Neural progenitor cell (in vitro differentiated cells): Measurements from ENCODE around the gene PACSIN2. TPM values are rescaled to one million over a fixed set of nuclear protein-coding genes. Genes with fewer than 3 reads are reported as not detected.
"Not testable (repeated sequence)": the region's sequence is repeated elsewhere in the genome, so short reads cannot be mapped to it uniquely, and the experiment has no call there.

Source experiments
- DNase-seq: peaks from one replicate; pipeline ENCODE4 v3.0.0-alpha.2; 2016; ENCODE audit warnings: low spot score
- H2AFZ ChIP-seq: fragments of 200-600 bp; sonication (generic); replicated peaks from 2 replicates; pipeline ENCODE4 v1.6.1; 2016; ENCODE audit warnings: antibody characterized with exemption
- H3F3A ChIP-seq: fragments of 200-600 bp; sonication (generic); 2 replicates; pipeline ENCODE4 v1.6.1; 2016; ENCODE audit warnings: antibody characterized with exemption, low read depth
- H3K27ac ChIP-seq: fragments of 200-600 bp; sonication (generic); 2 replicates; pipeline ENCODE4 v1.5.1; 2016; ENCODE audit warnings: mild to moderate bottlenecking
- H3K27me3 ChIP-seq: fragments of 200-600 bp; sonication (generic); 2 replicates; pipeline ENCODE4 v1.6.1; 2016; ENCODE audit warnings: mild to moderate bottlenecking, moderate library complexity
- H3K36me3 ChIP-seq: fragments of 200-600 bp; sonication (generic); 2 replicates; pipeline ENCODE4 v1.5.1; 2016
- H3K4me1 ChIP-seq: fragments of 200-600 bp; sonication (generic); 2 replicates; pipeline ENCODE4 v1.6.1; 2016; ENCODE audit warnings: mixed run types
- H3K4me2 ChIP-seq: fragments of 200-600 bp; sonication (generic); 2 replicates; pipeline ENCODE4 v1.6.1; 2016
- H3K4me3 ChIP-seq: fragments of 200-600 bp; sonication (generic); 2 replicates; pipeline ENCODE4 v1.5.1; 2016
- H3K79me2 ChIP-seq: fragments of 200-600 bp; sonication (generic); 2 replicates; pipeline ENCODE4 v1.6.1; 2016; ENCODE audit warnings: low read depth
- H3K9ac ChIP-seq: fragments of 200-600 bp; sonication (generic); 2 replicates; pipeline ENCODE4 v1.6.1; 2016
- H3K9me3 ChIP-seq: fragments of 200-600 bp; sonication (generic); 2 replicates; pipeline ENCODE4 v1.5.1; 2016; ENCODE audit warnings: low read depth
- H4K20me1 ChIP-seq: fragments of 200-600 bp; sonication (generic); 2 replicates; pipeline ENCODE4 v1.6.1; 2016; ENCODE audit warnings: low read depth
- H3K27ac Mint-ChIP-seq: 3 replicates; pipeline ENCODE4 v1.8.0; 2021; ENCODE audit warnings: mixed read lengths
- H3K27me3 Mint-ChIP-seq: 2 replicates; pipeline ENCODE4 v1.8.0; 2022; ENCODE audit warnings: low read depth, mild to moderate bottlenecking, inconsistent platforms, moderate library complexity, mixed read lengths; ENCODE audit not compliant: insufficient read depth
- H3K36me3 Mint-ChIP-seq: 3 replicates; pipeline ENCODE4 v1.8.0; 2021; ENCODE audit warnings: mixed read lengths
- H3K4me1 Mint-ChIP-seq: 3 replicates; pipeline ENCODE4 v1.8.0; 2021; ENCODE audit warnings: mixed read lengths
- H3K4me3 Mint-ChIP-seq: 3 replicates; pipeline ENCODE4 v1.8.0; 2021; ENCODE audit warnings: mild to moderate bottlenecking, moderate library complexity, mixed read lengths
- H3K9me3 Mint-ChIP-seq: 3 replicates; pipeline ENCODE4 v1.8.0; 2020; ENCODE audit warnings: mixed read lengths
- CTCF ChIP-seq: fragments of 200-600 bp; sonication (generic); IDR thresholded peaks from 2 replicates; pipeline ENCODE4 v1.5.1; 2017; ENCODE audit warnings: antibody characterized with exemption, mild to moderate bottlenecking
- EZH2 ChIP-seq: fragments of 200-600 bp; sonication (generic); IDR thresholded peaks from 2 replicates; pipeline ENCODE4 v1.6.1; 2017; ENCODE audit warnings: antibody characterized with exemption, mild to moderate bottlenecking, moderate library complexity
- EZH2phosphoT487 ChIP-seq: fragments of 200-600 bp; sonication (generic); IDR thresholded peaks from 2 replicates; pipeline ENCODE4 v1.6.1; 2017; ENCODE audit warnings: antibody characterized with exemption
- total RNA-seq: library from RNA; depleted of rRNA; stranded (reverse); fragments of >200 nt; gene quantifications from 2 replicates; pipeline ENCODE4 v1.2.3, GENCODE V29; 2015; ENCODE audit warnings: low replicate concordance

PACSIN2 gene
- total RNA-seq, 1 donor from 2014 or later, result 38.1 TPM

DNA sequence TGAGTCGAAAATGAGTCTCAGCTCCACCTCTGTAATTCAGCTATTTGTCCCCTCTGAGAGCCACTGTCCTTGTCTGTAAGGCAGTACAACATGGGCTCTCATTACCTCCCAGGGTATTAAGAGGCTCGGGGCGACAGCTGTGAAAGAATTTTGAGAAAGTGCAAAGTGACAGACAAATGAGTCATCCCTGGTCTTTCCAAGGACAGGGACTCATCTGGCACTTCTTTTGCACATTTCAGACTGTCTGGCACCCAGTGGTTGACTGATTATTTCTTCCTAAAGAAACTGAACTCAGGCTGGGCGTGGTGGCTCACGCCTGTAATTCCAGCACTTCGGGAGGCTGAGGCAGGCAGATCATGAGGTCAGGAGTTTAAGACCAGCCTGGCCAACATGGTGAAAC, 95.8 kb downstream of the PACSIN2 start:
- Histone ChIP-seq H3K4me1 (peaks cover 11% of the 10 kb centered on the region), H3F3A (no peaks in the 10 kb centered on the region), H3K9me3 (no peaks in the 10 kb centered on the region), H3K4me3 (no peak overlapping the region), H3K79me2 (peaks cover 70% of the 10 kb centered on the region), H3K36me3 (no peaks in the 10 kb centered on the region), H4K20me1 (peaks cover 55% of the 10 kb centered on the region), H3K27me3 (no peaks in the 10 kb centered on the region), H3K4me2 (no peak overlapping the region), H3K9ac (no peak overlapping the region), H3K27ac (no peak overlapping the region), H2AFZ (no peak overlapping the region)
- H3K4me1 Mint-ChIP-seq, result peaks cover 34% of the 10 kb centered on the region
- no peak for DNase-seq
- no peak overlapping the region for H3K27ac Mint-ChIP-seq
- H3K9me3 Mint-ChIP-seq, result no peaks in the 10 kb centered on the region
- no peak overlapping the region for H3K4me3 Mint-ChIP-seq
- H3K36me3 Mint-ChIP-seq, result peaks cover 3% of the 10 kb centered on the region
- no peak for TF ChIP-seq EZH2
- TF ChIP-seq CTCF, result no peak
- no peak for TF ChIP-seq EZH2phosphoT487
- peaks cover 5% of the 10 kb centered on the region for H3K27me3 Mint-ChIP-seq

GRCh38 chr22:42918500-42918899, 96.4 kb downstream of the PACSIN2 start:
- Histone ChIP-seq H2AFZ (no peak overlapping the region), H3K9me3 (no peaks in the 10 kb centered on the region), H3K27ac (no peak overlapping the region), H3K4me3 (no peak overlapping the region), H3K4me2 (no peak overlapping the region), H3K4me1 (peaks cover 11% of the 10 kb centered on the region), H3K79me2 (peaks cover 77% of the 10 kb centered on the region), H4K20me1 (peaks cover 59% of the 10 kb centered on the region), H3K36me3 (no peaks in the 10 kb centered on the region), H3F3A (no peaks in the 10 kb centered on the region), H3K9ac (no peak overlapping the region), H3K27me3 (no peaks in the 10 kb centered on the region)
- no peak for DNase-seq
- no peak overlapping the region for H3K4me3 Mint-ChIP-seq
- H3K4me1 Mint-ChIP-seq, result peaks cover 31% of the 10 kb centered on the region
- no peaks in the 10 kb centered on the region for H3K9me3 Mint-ChIP-seq
- no peak for TF ChIP-seq EZH2phosphoT487
- no peak for TF ChIP-seq EZH2
- no peak for TF ChIP-seq CTCF
- H3K27ac Mint-ChIP-seq, result no peak overlapping the region
- peaks cover 5% of the 10 kb centered on the region for H3K27me3 Mint-ChIP-seq
- H3K36me3 Mint-ChIP-seq, result peaks cover 3% of the 10 kb centered on the region

DNA sequence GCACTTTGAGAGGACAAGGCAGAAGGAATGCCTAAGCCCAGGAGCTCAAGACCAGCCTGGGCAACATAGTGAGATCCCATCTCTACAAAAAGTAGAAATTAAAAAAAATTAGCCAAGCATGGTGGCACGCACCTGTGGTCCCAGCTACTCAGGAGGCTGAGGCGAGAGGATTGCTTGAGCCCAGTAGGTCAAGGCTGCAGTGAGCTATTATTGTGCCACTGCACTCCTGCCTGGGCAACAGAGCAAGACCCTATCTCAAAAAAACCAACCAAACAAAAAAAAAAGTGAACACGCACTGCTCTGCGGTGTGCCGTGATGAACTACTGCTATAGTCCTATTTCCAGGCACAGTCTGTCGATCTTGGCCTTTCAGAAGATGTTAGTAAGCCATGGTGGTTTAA, 97.6 kb downstream of the PACSIN2 start:
- peaks cover 70% of the 10 kb centered on the region for H4K20me1 ChIP-seq
- H3K36me3 ChIP-seq, H3K9ac ChIP-seq, H2AFZ ChIP-seq, H3K27me3 Mint-ChIP-seq, H3K9me3 Mint-ChIP-seq, H3K9me3 ChIP-seq, H3K4me2 ChIP-seq, H3K4me3 ChIP-seq, H3K27ac ChIP-seq, DNase-seq, H3K36me3 Mint-ChIP-seq, H3F3A ChIP-seq, H3K27me3 ChIP-seq, H3K27ac Mint-ChIP-seq, H3K4me3 Mint-ChIP-seq: not testable (repeated sequence)
- peaks cover 23% of the 10 kb centered on the region for H3K4me1 Mint-ChIP-seq
- H3K79me2 ChIP-seq, result peaks cover 83% of the 10 kb centered on the region
- H3K4me1 ChIP-seq, result peaks cover 11% of the 10 kb centered on the region

DNA sequence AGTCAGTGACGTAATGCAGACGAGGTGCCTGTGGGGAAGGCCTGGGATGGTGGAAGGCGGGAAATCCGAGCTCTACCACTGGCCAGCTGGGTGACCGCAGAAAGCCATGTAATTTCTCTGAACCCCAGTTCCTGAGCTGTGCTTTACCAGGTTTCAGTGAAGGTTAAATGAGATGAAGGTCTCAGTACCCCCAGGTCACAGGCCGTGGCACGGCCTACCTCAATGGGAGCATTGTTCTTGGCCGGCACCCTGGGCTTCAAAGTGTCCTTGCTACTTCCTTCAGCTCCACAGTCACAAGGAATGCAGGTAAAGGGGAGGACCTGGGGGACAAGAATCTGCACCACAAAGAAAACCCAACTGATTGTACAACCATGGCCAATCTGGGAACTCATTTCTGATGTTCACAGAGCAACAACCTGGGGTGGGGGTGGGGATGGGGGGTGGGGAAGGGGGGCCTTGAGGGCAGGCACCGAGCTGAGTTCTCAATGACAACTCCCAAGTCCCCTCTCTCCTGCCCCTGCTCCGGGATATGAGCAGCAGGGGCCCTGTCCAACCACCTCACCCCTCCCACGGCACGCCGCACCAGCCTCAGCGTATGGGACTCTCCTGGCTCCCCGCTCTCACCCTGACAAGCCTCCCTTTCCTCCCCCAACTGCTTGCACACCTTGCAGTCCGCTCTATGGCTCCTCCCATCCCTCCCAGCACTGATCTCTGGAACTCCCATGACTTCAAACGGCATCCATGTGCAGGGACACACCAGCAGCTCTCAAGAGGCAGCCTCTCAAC, 98.8 kb downstream of the PACSIN2 start:
- Histone ChIP-seq H3K4me2 (peak overlapping the region; percentile 2), H3K4me3 (no peak overlapping the region), H3F3A (no peaks in the 10 kb centered on the region), H3K79me2 (peaks cover 76% of the 10 kb centered on the region), H3K9me3 (no peaks in the 10 kb centered on the region), H3K36me3 (no peaks in the 10 kb centered on the region), H4K20me1 (peaks cover 73% of the 10 kb centered on the region), H3K9ac (no peak overlapping the region), H3K27me3 (no peaks in the 10 kb centered on the region), H3K4me1 (peaks cover 11% of the 10 kb centered on the region), H3K27ac (no peak overlapping the region), H2AFZ (no peak overlapping the region)
- Mint-ChIP-seq H3K36me3 (peaks cover 9% of the 10 kb centered on the region), H3K9me3 (no peaks in the 10 kb centered on the region), H3K4me3 (no peak overlapping the region), H3K27ac (peak overlapping the region; percentile 34), H3K27me3 (peaks cover 6% of the 10 kb centered on the region), H3K4me1 (peaks cover 20% of the 10 kb centered on the region)
- peak; percentile 16 for DNase-seq
- no peak for TF ChIP-seq EZH2phosphoT487
- TF ChIP-seq EZH2, result no peak
- TF ChIP-seq CTCF, result no peak
